HEK293T (cell line): ENCODE data around the gene MFSD11.
"Not testable (repeated sequence)": the region's sequence is repeated elsewhere in the genome, so short reads cannot be mapped to it uniquely, and the experiment has no call there.

Source experiments
- CTCF ChIA-PET: fragments of 350-600 bp; formaldehyde crosslinking; extraction: SDS; loops from one replicate; lab custom pipeline; 2021; ENCODE audit warnings: antibody characterized with exemption, inconsistent platforms; lab: Yijun Ruan, JAX
- POLR2A ChIA-PET: fragments of 350-600 bp; formaldehyde crosslinking; extraction: SDS; loops from one replicate; lab custom pipeline; 2020; ENCODE audit warnings: antibody characterized with exemption, inconsistent platforms; lab: Yijun Ruan, JAX
- DNase-seq: peaks from one replicate; pipeline ENCODE4 v3.0.0; 2012; ENCODE audit warnings: mixed read lengths; ENCODE audit errors: extremely low spot score
- ARNT ChIP-seq: fragments of 450-650 bp; IDR thresholded peaks from 2 replicates; pipeline ENCODE4 v1.6.1; 2017; ENCODE audit warnings: mild to moderate bottlenecking
- BHLHE40 ChIP-seq: fragments of 450-650 bp; IDR thresholded peaks from 2 replicates; pipeline ENCODE4 v1.6.1; 2016; ENCODE audit warnings: mild to moderate bottlenecking, moderate library complexity, borderline replicate concordance
- CTBP1 ChIP-seq: fragments of 450-650 bp; IDR thresholded peaks from 2 replicates; pipeline ENCODE4 v1.6.1; 2016; ENCODE audit warnings: borderline replicate concordance
- ELF4 ChIP-seq: fragments of 450-650 bp; IDR thresholded peaks from 2 replicates; pipeline ENCODE4 v1.6.1; 2017; ENCODE audit warnings: antibody characterized with exemption
- FOXA1 ChIP-seq: fragments of 450-650 bp; IDR thresholded peaks from 2 replicates; pipeline ENCODE4 v1.6.1; 2016; ENCODE audit warnings: mild to moderate bottlenecking
- FOXK2 ChIP-seq: fragments of 450-650 bp; IDR thresholded peaks from 2 replicates; pipeline ENCODE4 v1.6.1; 2016; ENCODE audit warnings: mild to moderate bottlenecking
- FOXM1 ChIP-seq: fragments of 450-650 bp; IDR thresholded peaks from 2 replicates; pipeline ENCODE4 v1.6.1; 2017; ENCODE audit warnings: mild to moderate bottlenecking, borderline replicate concordance
- HDGF ChIP-seq: fragments of 450-650 bp; IDR thresholded peaks from 2 replicates; pipeline ENCODE4 v1.6.1; 2017; ENCODE audit warnings: antibody characterized with exemption, borderline replicate concordance
- L3MBTL2 ChIP-seq: fragments of 450-650 bp; conservative IDR thresholded peaks from 2 replicates; pipeline ENCODE4 v1.6.1; 2016; ENCODE audit warnings: mild to moderate bottlenecking
- LEF1 ChIP-seq: fragments of 450-650 bp; IDR thresholded peaks from 2 replicates; pipeline ENCODE4 v1.6.1; 2017; ENCODE audit warnings: mild to moderate bottlenecking, borderline replicate concordance
- NFRKB ChIP-seq: fragments of 450-650 bp; IDR thresholded peaks from 2 replicates; pipeline ENCODE4 v1.6.1; 2016; ENCODE audit warnings: mild to moderate bottlenecking, moderate library complexity
- SP1 ChIP-seq: fragments of 450-650 bp; IDR thresholded peaks from 2 replicates; pipeline ENCODE4 v1.6.1; 2017
- SUZ12 ChIP-seq: fragments of 450-650 bp; IDR thresholded peaks from 2 replicates; pipeline ENCODE4 v1.6.1; 2016; ENCODE audit warnings: mild to moderate bottlenecking
- TARDBP ChIP-seq: fragments of 450-650 bp; IDR thresholded peaks from 2 replicates; pipeline ENCODE4 v1.6.1; 2016
- ZNF384 ChIP-seq: fragments of 450-650 bp; IDR thresholded peaks from 2 replicates; pipeline ENCODE4 v1.6.1; 2016
- TF ChIP-seq, protein P1 (sequence below): fragments of 450-650 bp; IDR thresholded peaks from 2 replicates; pipeline ENCODE4 v1.6.1; 2016

MFSD11 gene

GRCh38 chr17:76808326-76808725 lies 70.4 kb downstream of the MFSD11 start:
- ChIA-PET POLR2A (no interaction called here), CTCF (interaction anchor here (0.6 kb wide), 1 partner anchor 219 kb away, joined by 3 read pairs; no protein-coding TSS in a partner anchor)
- DNase-seq: no peak
- TF ChIP-seq LEF1 (no peak), ARNT (no peak), L3MBTL2 (no peak), FOXK2 (no peak), ZNF384 (no peak), FOXM1 (no peak), FOXA1 (no peak)
- TF ChIP-seq, protein P1, sequence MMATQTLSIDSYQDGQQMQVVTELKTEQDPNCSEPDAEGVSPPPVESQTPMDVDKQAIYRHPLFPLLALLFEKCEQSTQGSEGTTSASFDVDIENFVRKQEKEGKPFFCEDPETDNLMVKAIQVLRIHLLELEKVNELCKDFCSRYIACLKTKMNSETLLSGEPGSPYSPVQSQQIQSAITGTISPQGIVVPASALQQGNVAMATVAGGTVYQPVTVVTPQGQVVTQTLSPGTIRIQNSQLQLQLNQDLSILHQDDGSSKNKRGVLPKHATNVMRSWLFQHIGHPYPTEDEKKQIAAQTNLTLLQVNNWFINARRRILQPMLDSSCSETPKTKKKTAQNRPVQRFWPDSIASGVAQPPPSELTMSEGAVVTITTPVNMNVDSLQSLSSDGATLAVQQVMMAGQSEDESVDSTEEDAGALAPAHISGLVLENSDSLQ: no peak

GRCh38 chr17:76810956-76811355 lies 73.0 kb downstream of the MFSD11 start:
- TF ChIP-seq CTBP1: no peak
- TF ChIP-seq FOXA1: no peak
- TF ChIP-seq SUZ12: no peak
- TF ChIP-seq NFRKB: no peak
- TF ChIP-seq FOXK2: no peak
- TF ChIP-seq HDGF: no peak
- no peak for TF ChIP-seq ARNT
- TF ChIP-seq TARDBP: no peak
- no peak for DNase-seq
- ChIA-PET POLR2A (no interaction called here), CTCF (interaction anchor here (0.7 kb wide), 1 partner anchor 31 kb away, joined by 3 read pairs; no protein-coding TSS in a partner anchor)

DNA sequence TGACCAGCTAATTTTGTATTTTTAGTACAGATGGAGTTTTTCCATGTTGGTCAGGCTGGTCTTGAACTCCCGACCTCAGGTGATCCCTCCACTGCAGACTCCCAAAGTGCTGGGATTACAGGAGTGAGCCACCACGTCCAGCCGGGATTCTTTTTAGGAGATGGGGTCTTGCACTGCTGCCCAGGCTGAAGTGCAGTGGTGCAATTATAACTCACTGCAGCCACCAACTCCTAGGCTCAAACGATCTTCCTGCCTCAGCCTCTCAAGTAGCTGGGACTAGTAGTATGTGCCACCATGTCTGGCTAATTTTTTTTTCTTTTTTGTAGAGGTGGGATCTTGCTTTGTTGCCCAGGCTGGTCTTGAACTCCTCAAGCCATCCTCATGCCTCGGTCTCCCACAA lies 73.9 kb downstream of the MFSD11 start:
- ChIA-PET POLR2A (no interaction called here), CTCF (interaction anchor here (0.7 kb wide), 3 partner anchors 30 to 244 kb away, joined by 3 read pairs; no protein-coding TSS in a partner anchor)
- TF ChIP-seq L3MBTL2 (no peak), BHLHE40 (no peak), SUZ12 (no peak), ELF4 (no peak), ARNT (no peak), TARDBP (no peak), HDGF (no peak), LEF1 (no peak), ZNF384 (no peak), NFRKB (no peak), FOXM1 (no peak), SP1 (no peak), FOXK2 (no peak), CTBP1 (no peak), FOXA1 (no peak)
- TF ChIP-seq, protein P1: no peak
- no peak for DNase-seq

- DNase-seq: no peak
- TF ChIP-seq FOXK2 (no peak), FOXA1 (no peak), LEF1 (no peak), BHLHE40 (no peak), CTBP1 (no peak), TARDBP (no peak)
- TF ChIP-seq, protein P1: no peak
- ChIA-PET CTCF (interaction anchor here (0.6 to 0.7 kb wide), 4 partner anchors 203 to 270 kb away, joined by 3 read pairs; no protein-coding TSS in a partner anchor), POLR2A (no interaction called here)
Observed at GRCh38 chr17:76812263-76812662, 74.3 kb downstream of the MFSD11 start.

DNA sequence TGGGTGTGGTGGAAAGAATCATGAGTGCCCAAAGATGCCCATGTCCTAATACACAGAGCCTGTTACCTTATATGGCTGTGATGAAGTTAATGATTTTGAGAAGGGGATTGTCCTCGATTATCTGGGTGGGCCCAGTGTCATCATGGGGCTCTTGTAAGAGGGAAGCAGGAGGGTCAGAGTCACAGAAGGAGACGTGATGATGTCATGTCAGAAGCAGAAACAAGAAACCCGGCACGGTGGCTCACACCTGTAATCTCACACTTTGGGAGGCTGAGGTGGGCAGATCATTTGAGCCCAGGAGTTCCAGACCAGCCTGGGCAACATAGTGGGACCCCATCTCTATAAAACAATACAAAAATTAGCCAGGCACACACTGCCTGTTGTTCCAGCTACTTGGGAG lies 75.0 kb downstream of the MFSD11 start:
- TF ChIP-seq NFRKB (no peak), FOXK2 (no peak), LEF1 (no peak), CTBP1 (no peak), BHLHE40 (no peak), FOXM1 (no peak), ZNF384 (no peak), SUZ12 (no peak), FOXA1 (no peak), TARDBP (no peak), ARNT (no peak), L3MBTL2 (no peak), SP1 (no peak), HDGF (no peak)
- TF ChIP-seq, protein P1: no peak
- ChIA-PET CTCF (no interaction called here), POLR2A (no interaction called here)
- DNase-seq: no peak

DNA sequence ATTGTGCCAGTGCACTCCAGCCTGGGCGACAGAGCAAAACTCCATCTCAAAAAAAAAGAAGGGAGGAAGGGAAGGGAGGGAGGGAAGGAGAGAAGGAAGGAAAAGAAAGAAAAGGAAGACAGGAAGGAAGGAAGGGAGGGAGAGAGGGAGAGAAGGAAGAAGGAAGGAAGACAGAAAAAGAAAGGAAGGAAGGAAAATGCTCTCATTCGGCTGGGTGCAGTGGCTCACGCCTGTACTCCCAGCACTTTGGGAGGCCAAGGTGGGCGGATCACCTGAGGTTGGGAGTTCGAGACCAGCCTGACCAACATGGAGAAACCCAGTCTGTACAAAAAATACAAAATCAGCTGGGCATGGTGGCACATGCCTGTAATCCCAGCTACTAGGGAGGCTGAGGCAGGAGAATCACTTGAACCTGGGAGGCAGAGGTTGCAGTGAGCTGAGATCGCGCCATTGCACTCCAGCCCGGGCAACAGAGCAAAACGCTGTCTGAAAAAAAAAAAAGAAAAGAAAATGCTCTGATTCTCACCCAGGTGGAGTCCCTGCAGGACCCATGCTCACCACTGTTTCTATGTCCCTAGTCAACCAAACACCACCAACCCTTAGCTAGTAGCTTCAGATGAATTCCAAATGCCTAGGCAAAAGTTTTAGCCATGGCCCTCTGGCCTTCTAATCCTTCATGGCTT lies 78.1 kb downstream of the MFSD11 start:
- DNase-seq, POLR2A ChIA-PET: not testable (repeated sequence)
- CTCF ChIA-PET: interaction anchor here (0.8 kb wide), 1 partner anchor 11 kb away, joined by 3 read pairs; no protein-coding TSS in a partner anchor
